CD8-positive, alpha-beta memory T cell (primary cell): Measurements from ENCODE around the gene JCHAIN. TPM values are rescaled to one million over a fixed set of nuclear protein-coding genes. Genes with fewer than 3 reads are reported as not detected.

Source experiments
- CTCF ChIA-PET: fragments of 350-600 bp; sonication (Branson Sonifier 250); formaldehyde crosslinking; loops from one replicate; lab custom pipeline; 2021; ENCODE audit warnings: antibody characterized with exemption; lab: Charles Lee
- POLR2A ChIA-PET: fragments of 350-600 bp; sonication (Branson Sonifier 250); formaldehyde crosslinking; loops from one replicate; lab custom pipeline; 2021; ENCODE audit warnings: antibody characterized with exemption; lab: Charles Lee
- DNase-seq, 5 donors: peaks; one replicate each; pipeline versions ENCODE4 v3.0.0 to v3.0.0-alpha.2; 2020 to 2022; ENCODE audit warnings: mixed read lengths in 1 of 5
- H3K27ac ChIP-seq: one replicate; pipeline ENCODE4 v1.7.0; 2013; ENCODE audit warnings: low read depth, mild to moderate bottlenecking, low read length, moderate library complexity
- H3K27me3 ChIP-seq: 2 replicates; pipeline ENCODE4 v1.7.0; 2013; ENCODE audit warnings: low read length, mild to moderate bottlenecking; ENCODE audit not compliant: insufficient read depth, poor library complexity, severe bottlenecking
- H3K36me3 ChIP-seq: 2 replicates; pipeline ENCODE4 v1.7.0; 2013; ENCODE audit warnings: mild to moderate bottlenecking, low read length, moderate library complexity; ENCODE audit not compliant: insufficient read depth
- H3K4me1 ChIP-seq: 2 replicates; pipeline ENCODE4 v1.7.0; 2013; ENCODE audit warnings: mild to moderate bottlenecking, low read length, moderate library complexity; ENCODE audit not compliant: insufficient read depth
- H3K4me3 ChIP-seq: 2 replicates; pipeline ENCODE4 v1.7.0; 2013; ENCODE audit warnings: mild to moderate bottlenecking, low read length
- H3K9me3 ChIP-seq: 2 replicates; pipeline ENCODE4 v1.7.0; 2013; ENCODE audit warnings: mild to moderate bottlenecking, low read length
- H3K27ac Mint-ChIP-seq, 8 donors: one replicate each; pipeline ENCODE4 v1.8.0; 2020 to 2021; ENCODE audit warnings: mixed read lengths in 8 of 8, mild to moderate bottlenecking in 6 of 8, inconsistent platforms in 3 of 8, moderate library complexity in 3 of 8
- H3K27me3 Mint-ChIP-seq, 2 donors: one replicate each; pipeline ENCODE4 v1.8.0; 2020 to 2021; ENCODE audit warnings: mixed read lengths in 2 of 2, mild to moderate bottlenecking in 1 of 2, moderate library complexity in 1 of 2
- H3K36me3 Mint-ChIP-seq, 3 donors: one replicate each; pipeline ENCODE4 v1.8.0; 2020 to 2021; ENCODE audit warnings: mixed read lengths in 3 of 3, inconsistent platforms in 1 of 3, mild to moderate bottlenecking in 1 of 3
- H3K4me1 Mint-ChIP-seq, 3 donors: one replicate each; pipeline ENCODE4 v1.8.0; 2020 to 2021; ENCODE audit warnings: mixed read lengths in 3 of 3, inconsistent platforms in 1 of 3, mild to moderate bottlenecking in 1 of 3
- H3K4me3 Mint-ChIP-seq, 7 donors: one replicate each; pipeline ENCODE4 v1.8.0; 2020 to 2021; ENCODE audit warnings: mixed read lengths in 7 of 7, mild to moderate bottlenecking in 6 of 7, moderate library complexity in 4 of 7, inconsistent platforms in 2 of 7
- H3K9me3 Mint-ChIP-seq, 5 donors: one replicate each; pipeline ENCODE4 v1.8.0; 2020 to 2022; ENCODE audit warnings: mixed read lengths in 5 of 5, mild to moderate bottlenecking in 3 of 5, moderate library complexity in 2 of 5, inconsistent platforms in 1 of 5
- polyA plus RNA-seq: library from polyadenylated mRNA; unstranded; fragments of 300-500 nt; fragmentation: Illumina TruSeq; gene quantifications from one replicate; pipeline ENCODE4 v1.2.3, GENCODE V29; 2021
- total RNA-seq, 2 experiments: library from RNA; stranded (reverse); gene quantifications; one replicate each; pipeline ENCODE4 v1.2.3, GENCODE V29; 2021

JCHAIN gene
- total and polyA plus RNA-seq, 3 experiments from 2014 or later = not detected

- H3K27me3 ChIP-seq = no peaks in the 10 kb centered on the region
- peaks cover 0 to 6% (median 4%) of the 10 kb centered on the region in 3 donors for H3K36me3 Mint-ChIP-seq
- H3K9me3 Mint-ChIP-seq = no peaks in the 10 kb centered on the region
- POLR2A ChIA-PET = no interaction called here
- no peak for DNase-seq
- H3K9me3 ChIP-seq = no peaks in the 10 kb centered on the region
- H3K36me3 ChIP-seq = no peaks in the 10 kb centered on the region
- peak overlapping the region in 2 of 8 donors; percentile 2 to 45 for H3K27ac Mint-ChIP-seq
- H3K4me3 Mint-ChIP-seq = peak overlapping the region in 1 of 7 donors; percentile 56
- peaks cover 27% of the 10 kb centered on the region for H3K4me1 ChIP-seq
- peaks cover 30 to 68% (median 51%) of the 10 kb centered on the region in 3 donors for H3K4me1 Mint-ChIP-seq
- H3K27ac ChIP-seq = no peak overlapping the region
- CTCF ChIA-PET = interaction anchor here (7.1 kb wide), 1 partner anchor 27 kb away, joined by 93 read pairs; no protein-coding TSS in a partner anchor
- H3K4me3 ChIP-seq = no peak overlapping the region
- H3K27me3 Mint-ChIP-seq = no peaks in the 10 kb centered on the region
Observed at GRCh38 chr4:70709611-70710205, 43.4 kb upstream of the JCHAIN start.

- Mint-ChIP-seq H3K36me3 (peaks cover 0 to 11% (median 0%) of the 10 kb centered on the region in 3 donors), H3K9me3 (no peaks in the 10 kb centered on the region), H3K4me1 (peaks cover 22 to 48% (median 38%) of the 10 kb centered on the region in 3 donors), H3K4me3 (peak overlapping the region; percentile 87 to 99 (median 94)), H3K27ac (peak overlapping the region; percentile 86 to 98 (median 94)), H3K27me3 (peaks cover 0 to 1% of the 10 kb centered on the region in 2 donors)
- peak overlapping the region; percentile 68 for H3K4me3 ChIP-seq
- H3K27ac ChIP-seq = peak overlapping the region; percentile 71
- DNase-seq = no peak
- H3K27me3 ChIP-seq = no peaks in the 10 kb centered on the region
- H3K9me3 ChIP-seq = no peaks in the 10 kb centered on the region
- CTCF ChIA-PET = interaction anchor here (0.6 to 7.1 kb wide), 8 partner anchors 16 to 196 kb away, joined by 3 to 93 read pairs (median 6); partner anchors contain the start of genes MOB1B, RUFY3 and UTP3
- no peaks in the 10 kb centered on the region for H3K36me3 ChIP-seq
- POLR2A ChIA-PET = interaction anchor here (0.7 to 4.3 kb wide), 6 partner anchors 17 to 481 kb away, joined by 3 to 60 read pairs (median 11); partner anchors contain the start of genes GRSF1 and UTP3
- H3K4me1 ChIP-seq = peaks cover 31% of the 10 kb centered on the region
Observed at GRCh38 chr4:70706516-70706915, 40.2 kb upstream of the JCHAIN start.

- Mint-ChIP-seq H3K4me3 (peak overlapping the region; percentile 87 to 99 (median 94)), H3K9me3 (no peaks in the 10 kb centered on the region), H3K27me3 (peaks cover 0 to 1% of the 10 kb centered on the region in 2 donors), H3K36me3 (peaks cover 0 to 11% (median 0%) of the 10 kb centered on the region in 3 donors), H3K27ac (peak overlapping the region; percentile 86 to 98 (median 94)), H3K4me1 (peaks cover 21 to 44% (median 38%) of the 10 kb centered on the region in 3 donors)
- H3K4me3 ChIP-seq = peak overlapping the region; percentile 68
- ChIA-PET CTCF (interaction anchor here (0.6 to 7.1 kb wide), 8 partner anchors 15 to 196 kb away, joined by 3 to 93 read pairs (median 6); partner anchors contain the start of genes MOB1B, RUFY3 and UTP3), POLR2A (interaction anchor here (0.7 to 4.3 kb wide), 7 partner anchors 17 to 481 kb away, joined by 3 to 60 read pairs (median 6); partner anchors contain the start of genes GRSF1 and UTP3)
- H3K36me3 ChIP-seq = no peaks in the 10 kb centered on the region
- no peaks in the 10 kb centered on the region for H3K9me3 ChIP-seq
- peaks cover 27% of the 10 kb centered on the region for H3K4me1 ChIP-seq
- DNase-seq = no peak
- peak overlapping the region; percentile 71 for H3K27ac ChIP-seq
- H3K27me3 ChIP-seq = no peaks in the 10 kb centered on the region
Observed at GRCh38 chr4:70706044-70706461, 39.7 kb upstream of the JCHAIN start.

GRCh38 chr4:70705183-70706043 lies 39.1 kb upstream of the JCHAIN start:
- H3K36me3 Mint-ChIP-seq = peaks cover 0 to 11% (median 0%) of the 10 kb centered on the region in 3 donors
- H3K4me3 Mint-ChIP-seq = peak overlapping the region; percentile 87 to 99 (median 94)
- POLR2A ChIA-PET = interaction anchor here (0.7 to 4.3 kb wide), 11 partner anchors 13 to 482 kb away, joined by 3 to 60 read pairs (median 5); partner anchors contain the start of genes GRSF1, MOB1B, RUFY3 and UTP3
- H3K4me3 ChIP-seq = peak overlapping the region; percentile 68
- CTCF ChIA-PET = interaction anchor here (0.5 to 7.1 kb wide), 14 partner anchors 10 to 197 kb away, joined by 3 to 93 read pairs (median 4); partner anchors contain the start of genes MOB1B, RUFY3 and UTP3
- no peaks in the 10 kb centered on the region for H3K9me3 ChIP-seq
- H3K27me3 ChIP-seq = no peaks in the 10 kb centered on the region
- peaks cover 0 to 1% of the 10 kb centered on the region in 2 donors for H3K27me3 Mint-ChIP-seq
- peak overlapping the region; percentile 71 for H3K27ac ChIP-seq
- H3K9me3 Mint-ChIP-seq = no peaks in the 10 kb centered on the region
- DNase-seq = peak; percentile 67 to 85 (median 72)
- H3K4me1 ChIP-seq = peaks cover 27% of the 10 kb centered on the region
- H3K27ac Mint-ChIP-seq = peak overlapping the region; percentile 86 to 98 (median 94)
- peaks cover 21 to 44% (median 38%) of the 10 kb centered on the region in 3 donors for H3K4me1 Mint-ChIP-seq
- no peaks in the 10 kb centered on the region for H3K36me3 ChIP-seq

GRCh38 chr4:70704931-70705182 lies 38.5 kb upstream of the JCHAIN start:
- Histone ChIP-seq H3K4me1 (peaks cover 27% of the 10 kb centered on the region), H3K4me3 (no peak overlapping the region), H3K27me3 (no peaks in the 10 kb centered on the region), H3K9me3 (no peaks in the 10 kb centered on the region), H3K27ac (peak overlapping the region; percentile 71), H3K36me3 (no peaks in the 10 kb centered on the region)
- ChIA-PET CTCF (interaction anchor here (0.5 to 7.1 kb wide), 13 partner anchors 10 to 197 kb away, joined by 3 to 93 read pairs (median 4); partner anchors contain the start of genes MOB1B and UTP3), POLR2A (interaction anchor here (1.0 to 4.3 kb wide), 7 partner anchors 12 to 134 kb away, joined by 3 to 60 read pairs (median 7); partner anchors contain the start of genes GRSF1, RUFY3 and UTP3)
- no peaks in the 10 kb centered on the region for H3K9me3 Mint-ChIP-seq
- H3K4me1 Mint-ChIP-seq = peaks cover 20 to 42% (median 35%) of the 10 kb centered on the region in 3 donors
- peaks cover 0 to 1% of the 10 kb centered on the region in 2 donors for H3K27me3 Mint-ChIP-seq
- H3K27ac Mint-ChIP-seq = no peak overlapping the region
- DNase-seq = peak in 2 of 5 donors; percentile 41 to 58
- H3K36me3 Mint-ChIP-seq = peaks cover 0 to 11% (median 0%) of the 10 kb centered on the region in 3 donors
- H3K4me3 Mint-ChIP-seq = peak overlapping the region in 6 of 7 donors; percentile 11 to 99 (median 90)

GRCh38 chr4:70704215-70704930 lies 38.1 kb upstream of the JCHAIN start:
- peak; percentile 56 to 77 (median 62) for DNase-seq
- H3K9me3 ChIP-seq = no peaks in the 10 kb centered on the region
- Mint-ChIP-seq H3K27me3 (peaks cover 0 to 1% of the 10 kb centered on the region in 2 donors), H3K9me3 (no peaks in the 10 kb centered on the region), H3K4me3 (peak overlapping the region; percentile 87 to 99 (median 93)), H3K4me1 (peaks cover 19 to 37% (median 31%) of the 10 kb centered on the region in 3 donors), H3K36me3 (peaks cover 0 to 11% (median 0%) of the 10 kb centered on the region in 3 donors), H3K27ac (peak overlapping the region; percentile 88 to 97 (median 93))
- no peaks in the 10 kb centered on the region for H3K27me3 ChIP-seq
- peak overlapping the region; percentile 40 for H3K4me3 ChIP-seq
- H3K27ac ChIP-seq = peak overlapping the region; percentile 39
- ChIA-PET POLR2A (interaction anchor here (1.0 to 4.3 kb wide), 10 partner anchors 10 to 311 kb away, joined by 3 to 60 read pairs (median 5); partner anchors contain the start of genes GRSF1, MOB1B, RUFY3 and UTP3), CTCF (interaction anchor here (0.5 to 7.1 kb wide), 11 partner anchors 11 to 140 kb away, joined by 3 to 93 read pairs (median 4); partner anchors contain the start of gene UTP3)
- H3K4me1 ChIP-seq = peaks cover 27% of the 10 kb centered on the region
- H3K36me3 ChIP-seq = no peaks in the 10 kb centered on the region
